Activated CD4-positive, alpha-beta T cell treated with anti-CD3 and anti-CD28 coated beads for 36 hours (primary cell): ENCODE results near the gene POLR3H. TPM values are rescaled to one million over a fixed set of nuclear protein-coding genes. Genes with fewer than 3 reads are reported as not detected.

Experiments
- ATAC-seq: fragments of 200-7000 bp; cut with Tn5 transposase; one replicate; pipeline ENCODE4 v1.10.0; 2021; ENCODE audit warnings: mild to moderate bottlenecking, moderate library complexity
- CTCF ChIA-PET: fragments of 350-600 bp; sonication (Branson Sonifier 250); formaldehyde crosslinking; loops from one replicate; lab custom pipeline; 2021; ENCODE audit warnings: antibody characterized with exemption; lab: Charles Lee
- POLR2A ChIA-PET: fragments of 350-600 bp; sonication (Branson Sonifier 250); formaldehyde crosslinking; loops from one replicate; lab custom pipeline; 2021; ENCODE audit warnings: antibody characterized with exemption, inconsistent platforms; lab: Charles Lee
- DNase-seq: peaks from one replicate; pipeline ENCODE4 v3.0.0-alpha.2; 2020
- H3K27ac Mint-ChIP-seq: one replicate; pipeline ENCODE4 v1.8.0; 2021; ENCODE audit warnings: mixed read lengths
- H3K27me3 Mint-ChIP-seq: one replicate; pipeline ENCODE4 v1.8.0; 2021; ENCODE audit warnings: mixed read lengths
- H3K36me3 Mint-ChIP-seq: one replicate; pipeline ENCODE4 v1.8.0; 2021; ENCODE audit warnings: low read depth, mixed read lengths
- H3K4me1 Mint-ChIP-seq: one replicate; pipeline ENCODE4 v1.8.0; 2021; ENCODE audit warnings: mixed read lengths
- H3K4me3 Mint-ChIP-seq: one replicate; pipeline ENCODE4 v1.8.0; 2021; ENCODE audit warnings: mild to moderate bottlenecking, moderate library complexity, mixed read lengths
- H3K9me3 Mint-ChIP-seq: one replicate; pipeline ENCODE4 v1.8.0; 2021; ENCODE audit warnings: low read depth, mixed read lengths
- intact Hi-C, 2 experiments: fragments of 100-400 bp; cut with DNase I in 1 of 2; cut with micrococcal nuclease in 1 of 2; formaldehyde crosslinking; loops; one replicate each; pipeline versions ENCODE4 v1.14.2 to v1.15.1; 2022 to 2024; cut with DNase I, micrococcal nuclease
- total RNA-seq, 2 experiments: library from RNA; stranded (reverse); gene quantifications; one replicate each; pipeline ENCODE4 v1.2.3, GENCODE V29; 2021

Gene POLR3H
- total RNA-seq, 2 experiments from 2014 or later, result 18.3 to 24.6 TPM

DNA sequence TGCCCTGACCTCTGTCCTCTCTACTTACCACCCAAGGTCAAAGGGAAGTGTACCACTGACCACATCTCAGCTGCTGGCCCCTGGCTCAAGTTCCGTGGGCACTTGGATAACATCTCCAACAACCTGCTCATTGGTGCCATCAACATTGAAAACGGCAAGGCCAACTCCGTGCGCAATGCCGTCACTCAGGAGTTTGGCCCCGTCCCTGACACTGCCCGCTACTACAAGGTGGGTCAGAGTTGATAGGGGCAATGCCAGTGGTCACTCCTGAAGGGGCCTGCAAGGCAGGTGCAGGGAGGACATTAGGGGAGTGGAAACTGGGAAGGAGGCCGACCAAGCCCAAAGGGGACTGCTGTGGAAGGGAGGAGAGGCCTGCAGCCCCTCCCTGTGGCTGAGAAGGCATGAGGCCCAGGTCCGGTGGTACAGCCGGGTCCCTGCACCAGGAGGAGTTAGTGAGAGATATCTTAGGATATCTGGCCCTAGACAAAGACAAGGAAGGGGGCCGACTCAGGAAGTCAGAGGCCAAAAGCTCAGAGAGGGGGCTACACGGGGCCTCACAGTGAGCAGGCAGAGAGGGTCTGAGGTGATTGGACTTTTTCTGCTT lies 17.9 kb downstream of the POLR3H start:
- Mint-ChIP-seq H3K27me3 (no peaks in the 10 kb centered on the region), H3K27ac (peak overlapping the region; percentile 47), H3K4me1 (peaks cover 15% of the 10 kb centered on the region), H3K9me3 (no peaks in the 10 kb centered on the region), H3K4me3 (peak overlapping the region; percentile 15), H3K36me3 (peaks cover 26% of the 10 kb centered on the region)
- ChIA-PET CTCF (interaction anchor here (0.5 to 5.5 kb wide), 13 partner anchors 9 to 735 kb away, joined by 3 to 57 read pairs (median 3); no protein-coding TSS in a partner anchor), POLR2A (interaction anchor here (0.6 to 1.0 kb wide), 3 partner anchors 58 to 221 kb away, joined by 3 read pairs; partner anchors contain the start of gene PHF5A)
- no peak for DNase-seq
- intact Hi-C loops, result loop anchor here (1.0 to 2.0 kb wide), 2 partner anchors 122 to 123 kb away; no protein-coding TSS in a partner anchor
- ATAC-seq, result no peak

DNA sequence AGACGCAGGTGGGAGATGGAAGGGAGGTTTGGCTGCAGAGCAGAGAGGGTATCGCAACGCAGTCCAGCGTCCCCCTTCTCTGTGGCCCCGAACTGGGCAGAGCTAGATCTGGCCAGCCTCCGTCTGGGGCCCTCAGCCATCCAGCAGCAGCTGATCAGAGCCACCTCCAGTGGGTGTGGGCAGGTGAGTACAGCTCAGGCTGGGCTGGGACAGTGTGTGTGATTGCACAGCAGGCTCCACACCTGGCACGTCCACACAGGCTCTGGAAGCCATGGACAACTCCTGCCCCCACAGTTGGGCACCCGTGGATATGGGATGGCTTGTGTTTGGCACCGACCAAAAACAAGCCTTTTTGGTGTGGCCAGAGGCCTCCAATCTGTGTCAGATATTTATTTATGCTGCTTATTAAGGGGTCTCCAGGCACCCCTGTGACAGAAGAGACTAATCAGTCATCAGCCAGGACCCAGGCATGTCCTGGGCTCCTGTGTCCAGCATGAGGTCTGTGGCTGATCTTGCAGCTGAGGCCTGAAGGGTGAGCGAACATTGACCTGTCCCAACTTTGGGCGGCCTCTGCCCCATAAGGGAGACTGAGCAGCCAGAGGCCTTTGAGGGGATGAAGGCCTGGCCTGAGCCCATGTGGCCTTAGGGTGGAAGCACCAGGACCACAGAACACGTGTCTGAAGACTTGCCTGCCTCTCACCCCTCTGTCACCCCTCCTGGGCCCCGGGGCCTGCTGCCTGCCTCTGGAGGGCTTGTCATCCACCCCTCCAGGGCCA lies 18.6 kb downstream of the POLR3H start:
- no peak for ATAC-seq
- H3K4me3 Mint-ChIP-seq, result no peak overlapping the region
- CTCF ChIA-PET, result interaction anchor here (0.6 to 5.5 kb wide), 5 partner anchors 8 to 122 kb away, joined by 3 to 57 read pairs (median 3); no protein-coding TSS in a partner anchor
- no peaks in the 10 kb centered on the region for H3K27me3 Mint-ChIP-seq
- peaks cover 23% of the 10 kb centered on the region for H3K36me3 Mint-ChIP-seq
- H3K4me1 Mint-ChIP-seq, result peaks cover 15% of the 10 kb centered on the region
- POLR2A ChIA-PET, result no interaction called here
- intact Hi-C loops, result loop anchor here (1.0 to 2.0 kb wide), 2 partner anchors 121 to 122 kb away; no protein-coding TSS in a partner anchor
- H3K27ac Mint-ChIP-seq, result peak overlapping the region; percentile 72
- H3K9me3 Mint-ChIP-seq, result no peaks in the 10 kb centered on the region
- no peak for DNase-seq

DNA sequence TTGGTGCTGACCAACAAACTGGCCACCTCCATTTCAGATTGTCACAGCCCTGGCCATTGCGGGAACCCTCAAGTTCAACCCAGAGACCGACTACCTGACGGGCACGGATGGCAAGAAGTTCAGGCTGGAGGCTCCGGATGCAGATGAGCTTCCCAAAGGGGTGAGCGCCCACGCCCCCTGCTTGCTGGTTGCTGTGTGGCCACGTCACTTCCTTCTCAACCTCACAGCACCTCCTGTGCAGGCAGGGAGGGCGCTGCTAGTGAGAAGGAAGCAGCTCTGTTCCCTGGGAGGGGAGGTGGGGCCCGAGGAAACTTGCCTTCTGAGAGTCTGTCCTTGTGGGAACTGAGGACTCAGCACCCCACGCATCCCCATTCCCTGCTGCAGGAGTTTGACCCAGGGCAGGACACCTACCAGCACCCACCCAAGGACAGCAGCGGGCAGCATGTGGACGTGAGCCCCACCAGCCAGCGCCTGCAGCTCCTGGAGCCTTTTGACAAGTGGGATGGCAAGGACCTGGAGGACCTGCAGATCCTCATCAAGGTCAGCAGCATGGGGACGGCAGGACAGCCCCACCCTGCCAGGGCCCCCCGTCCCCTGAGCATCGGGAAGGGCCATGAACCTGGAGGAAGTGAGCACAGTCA lies 19.3 kb downstream of the POLR3H start:
- ChIA-PET CTCF (interaction anchor here (0.6 to 5.5 kb wide), 4 partner anchors 46 to 122 kb away, joined by 3 to 57 read pairs (median 3); no protein-coding TSS in a partner anchor), POLR2A (no interaction called here)
- Mint-ChIP-seq H3K4me3 (no peak overlapping the region), H3K36me3 (peaks cover 19% of the 10 kb centered on the region), H3K9me3 (no peaks in the 10 kb centered on the region), H3K4me1 (peaks cover 15% of the 10 kb centered on the region), H3K27ac (peak overlapping the region; percentile 72), H3K27me3 (no peaks in the 10 kb centered on the region)
- intact Hi-C loops, result no loop called here
- DNase-seq (peak; percentile 84), ATAC-seq (peak; percentile 92)

DNA sequence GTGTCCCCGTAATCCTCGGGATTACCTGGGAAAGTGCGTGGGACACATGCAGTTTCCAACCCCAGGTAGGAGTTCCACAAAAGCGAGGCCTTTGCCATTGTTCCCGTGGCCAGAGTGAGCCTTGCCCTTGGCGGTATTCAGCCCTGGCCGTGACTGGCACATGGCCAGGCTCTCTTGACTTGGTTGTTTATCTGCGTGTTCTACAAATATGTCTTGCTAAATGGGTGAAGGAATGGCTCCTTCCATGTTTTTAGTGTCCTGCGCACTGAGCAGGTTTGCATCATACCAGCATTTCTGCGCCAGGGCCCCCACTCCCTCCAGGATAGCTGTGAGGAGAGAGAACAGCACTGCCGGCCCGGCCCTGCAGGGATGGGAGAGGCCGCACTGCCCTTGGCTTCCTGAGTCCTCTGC lies 20.0 kb downstream of the POLR3H start:
- Mint-ChIP-seq H3K27me3 (no peaks in the 10 kb centered on the region), H3K36me3 (peaks cover 19% of the 10 kb centered on the region), H3K27ac (peak overlapping the region; percentile 72), H3K4me1 (peaks cover 15% of the 10 kb centered on the region), H3K9me3 (no peaks in the 10 kb centered on the region), H3K4me3 (no peak overlapping the region)
- CTCF ChIA-PET, result interaction anchor here (0.6 to 5.5 kb wide), 3 partner anchors 45 to 121 kb away, joined by 3 to 57 read pairs (median 3); no protein-coding TSS in a partner anchor
- POLR2A ChIA-PET, result no interaction called here
- intact Hi-C loops, result no loop called here
- no peak for DNase-seq
- no peak for ATAC-seq

DNA sequence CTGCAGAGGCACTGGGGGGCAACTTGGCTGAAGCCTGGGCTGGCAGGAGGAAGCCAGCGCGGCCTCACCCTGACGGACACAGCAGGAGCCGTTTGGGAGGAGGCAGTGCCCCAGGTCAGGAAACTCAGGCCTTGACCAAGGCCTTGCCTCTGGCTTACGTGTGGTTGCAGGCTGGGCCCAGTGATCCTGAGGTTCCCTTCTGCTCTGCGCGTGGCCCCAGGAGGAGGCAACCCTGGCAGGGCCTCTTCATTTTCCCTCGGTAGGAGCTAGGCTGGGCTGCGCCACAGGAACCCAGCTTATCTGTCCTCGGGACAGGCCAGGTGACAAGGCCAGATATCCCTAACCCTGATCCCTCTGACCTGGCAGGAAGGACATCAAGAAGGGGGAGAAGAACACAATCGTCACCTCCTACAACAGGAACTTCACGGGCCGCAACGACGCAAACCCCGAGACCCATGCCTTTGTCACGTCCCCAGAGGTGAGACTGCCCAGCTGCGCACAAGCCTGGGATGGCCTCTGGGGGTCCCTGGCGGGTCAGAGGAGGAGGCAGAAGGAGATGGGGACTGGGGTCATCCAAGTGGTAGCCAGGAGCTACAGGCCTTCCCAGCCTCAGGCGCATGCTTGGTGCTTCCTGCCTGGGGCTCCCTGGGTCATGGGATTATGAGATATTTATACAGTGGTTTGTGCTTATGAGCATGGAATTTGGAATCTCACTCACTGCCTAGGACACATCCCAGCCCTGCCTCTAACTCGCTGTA lies 20.6 kb downstream of the POLR3H start:
- Mint-ChIP-seq H3K27ac (no peak overlapping the region), H3K27me3 (no peaks in the 10 kb centered on the region), H3K9me3 (no peaks in the 10 kb centered on the region), H3K4me3 (no peak overlapping the region), H3K36me3 (peaks cover 13% of the 10 kb centered on the region), H3K4me1 (peaks cover 15% of the 10 kb centered on the region)
- ChIA-PET POLR2A (no interaction called here), CTCF (interaction anchor here (0.7 to 5.5 kb wide), 2 partner anchors 120 to 601 kb away, joined by 3 to 57 read pairs; no protein-coding TSS in a partner anchor)
- ATAC-seq (no peak), DNase-seq (no peak)
- intact Hi-C loops, result no loop called here

DNA sequence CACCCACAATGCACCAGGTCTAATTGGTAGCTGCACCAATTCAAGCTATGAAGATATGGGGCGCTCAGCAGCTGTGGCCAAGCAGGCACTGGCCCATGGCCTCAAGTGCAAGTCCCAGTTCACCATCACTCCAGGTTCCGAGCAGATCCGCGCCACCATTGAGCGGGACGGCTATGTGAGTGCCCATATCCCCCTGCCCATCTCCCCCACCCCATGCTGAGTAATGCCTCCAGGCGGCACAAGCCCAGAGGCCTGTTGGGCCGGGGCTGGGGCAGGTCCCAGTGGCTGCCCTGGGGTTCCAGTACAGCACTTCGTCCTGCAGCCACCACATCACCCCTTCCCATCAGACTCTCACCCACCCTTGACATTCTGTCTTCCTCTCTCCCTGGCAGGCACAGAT lies 21.5 kb downstream of the POLR3H start:
- ChIA-PET CTCF (interaction anchor here (0.7 to 5.5 kb wide), 2 partner anchors 120 to 600 kb away, joined by 3 to 57 read pairs; no protein-coding TSS in a partner anchor), POLR2A (no interaction called here)
- Mint-ChIP-seq H3K36me3 (peaks cover 11% of the 10 kb centered on the region), H3K4me3 (no peak overlapping the region), H3K4me1 (peaks cover 15% of the 10 kb centered on the region), H3K27me3 (no peaks in the 10 kb centered on the region), H3K27ac (peak overlapping the region; percentile 49), H3K9me3 (no peaks in the 10 kb centered on the region)
- ATAC-seq (no peak), DNase-seq (no peak)
- intact Hi-C loops, result no loop called here

DNA sequence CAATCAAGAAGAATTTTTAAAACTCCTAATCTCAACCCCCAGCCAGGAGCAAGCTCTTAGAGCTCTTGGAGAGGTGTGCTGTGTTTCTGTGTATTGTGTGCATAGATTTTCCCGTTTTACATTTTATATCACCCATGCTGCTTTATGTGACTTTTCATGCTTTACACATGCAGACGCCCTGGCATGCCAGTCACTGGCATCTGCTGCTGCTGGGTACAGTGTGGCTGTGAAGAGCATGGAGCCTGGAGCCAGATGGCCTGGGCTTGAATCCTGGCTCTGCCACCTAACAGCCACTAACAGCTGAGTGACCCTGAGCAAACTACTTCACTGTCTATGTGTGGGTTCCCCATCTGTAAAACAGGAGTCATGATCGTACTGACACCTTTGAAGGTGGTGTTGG lies 23.1 kb downstream of the POLR3H start:
- Mint-ChIP-seq H3K36me3 (peaks cover 4% of the 10 kb centered on the region), H3K27me3 (no peaks in the 10 kb centered on the region), H3K4me1 (peaks cover 21% of the 10 kb centered on the region), H3K4me3 (no peak overlapping the region), H3K27ac (no peak overlapping the region), H3K9me3 (no peaks in the 10 kb centered on the region)
- ATAC-seq, result no peak
- intact Hi-C loops, result no loop called here
- CTCF ChIA-PET, result interaction anchor here (0.6 kb wide), 1 partner anchor 314 kb away, joined by 3 read pairs; no protein-coding TSS in a partner anchor
- POLR2A ChIA-PET, result interaction anchor here (0.6 kb wide), 1 partner anchor 599 kb away, joined by 6 read pairs; no protein-coding TSS in a partner anchor
- no peak for DNase-seq

DNA sequence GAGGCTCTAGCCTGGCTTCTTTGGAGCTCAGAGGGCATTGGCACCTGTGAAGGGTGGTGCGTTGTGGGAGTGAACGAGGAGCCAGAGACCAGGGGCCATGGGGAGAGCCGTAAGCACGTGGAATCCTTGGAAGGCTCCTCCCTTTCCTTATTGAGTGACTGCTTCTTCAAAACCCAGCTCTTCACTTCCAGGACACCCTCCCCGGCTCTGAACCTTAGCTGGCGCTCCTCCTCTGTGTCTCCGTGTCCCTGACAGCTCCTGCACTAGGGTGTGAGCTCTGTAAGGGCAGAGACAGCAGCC lies 26.3 kb downstream of the POLR3H start:
- Mint-ChIP-seq H3K4me3 (no peak overlapping the region), H3K9me3 (no peaks in the 10 kb centered on the region), H3K36me3 (peaks cover 6% of the 10 kb centered on the region), H3K27me3 (no peaks in the 10 kb centered on the region), H3K27ac (no peak overlapping the region), H3K4me1 (peaks cover 6% of the 10 kb centered on the region)
- ATAC-seq, result no peak
- no peak for DNase-seq
- ChIA-PET POLR2A (interaction anchor here (0.5 to 1.2 kb wide), 3 partner anchors 26 to 114 kb away, joined by 3 read pairs; no protein-coding TSS in a partner anchor), CTCF (interaction anchor here (0.7 to 4.9 kb wide), 10 partner anchors 9 to 188 kb away, joined by 3 to 53 read pairs (median 4); no protein-coding TSS in a partner anchor)
- intact Hi-C loops, result no loop called here

DNA sequence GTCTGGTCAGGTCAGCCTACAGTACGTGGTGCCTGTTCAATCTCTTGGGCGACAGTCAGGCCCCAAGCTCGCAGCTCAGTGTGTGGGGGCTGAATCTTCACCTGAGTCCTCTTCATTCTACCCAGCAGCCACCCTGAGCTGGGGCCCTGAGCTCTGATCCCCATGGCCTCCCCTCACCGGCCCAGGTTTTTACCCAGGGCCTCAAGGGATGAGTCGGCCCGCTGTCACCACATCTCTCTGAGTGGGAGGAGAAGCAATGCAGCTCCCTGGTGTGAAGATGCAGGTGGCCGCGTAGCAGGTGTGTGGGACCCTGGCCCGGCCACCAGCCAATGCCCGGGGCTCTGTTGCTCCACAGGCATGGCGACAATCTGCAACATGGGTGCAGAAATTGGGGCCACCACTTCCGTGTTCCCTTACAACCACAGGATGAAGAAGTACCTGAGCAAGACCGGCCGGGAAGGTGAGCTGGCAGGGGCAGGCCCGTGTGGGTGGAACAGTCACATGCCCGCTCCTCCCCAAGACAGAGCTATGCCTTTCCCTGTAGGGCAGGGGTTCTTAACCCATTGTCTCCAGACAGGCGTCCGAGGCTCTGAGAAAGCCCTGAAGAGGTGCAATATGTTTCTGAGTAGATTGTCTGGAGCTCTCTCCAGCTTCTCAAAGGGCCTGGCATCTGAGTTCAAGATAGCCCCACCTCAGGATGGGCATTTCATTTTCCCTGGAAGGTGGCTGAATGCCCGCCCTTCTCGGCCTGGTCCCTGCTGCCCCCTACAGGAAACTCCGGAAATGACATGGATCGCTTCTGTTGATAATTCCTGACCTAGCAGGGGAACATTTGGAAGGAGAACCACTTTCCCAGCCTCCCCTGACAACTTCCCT lies 26.9 kb downstream of the POLR3H start:
- no peak overlapping the region for H3K4me3 Mint-ChIP-seq
- POLR2A ChIA-PET, result interaction anchor here (0.5 to 1.2 kb wide), 6 partner anchors 26 to 246 kb away, joined by 3 to 4 read pairs (median 3); no protein-coding TSS in a partner anchor
- peak; percentile 92 for ATAC-seq

More for the DNA sequence above, 26.9 kb downstream of the POLR3H start:
- H3K9me3 Mint-ChIP-seq, result no peaks in the 10 kb centered on the region
- peak overlapping the region; percentile 31 for H3K27ac Mint-ChIP-seq
- CTCF ChIA-PET, result interaction anchor here (0.6 to 4.9 kb wide), 15 partner anchors 9 to 206 kb away, joined by 3 to 53 read pairs (median 3); partner anchors contain the start of genes ACO2 and PHF5A
- peak; percentile 76 for DNase-seq
- H3K27me3 Mint-ChIP-seq, result no peaks in the 10 kb centered on the region
- peaks cover 6% of the 10 kb centered on the region for H3K36me3 Mint-ChIP-seq
- H3K4me1 Mint-ChIP-seq, result peaks cover 6% of the 10 kb centered on the region
- intact Hi-C loops, result loop anchor here (1.0 to 2.0 kb wide), 2 partner anchors 114 to 115 kb away; no protein-coding TSS in a partner anchor
